NCI-H82 treated with DMSO at 0.1 percent for 48 hours (cell line): Measurements from ENCODE around the gene CDHR3.
A peak's percentile ranks its signal among the peaks of the same experiment; 100 is the strongest.
"Not testable (repeated sequence)": the region's sequence is repeated elsewhere in the genome, so short reads cannot be mapped to it uniquely, and the experiment has no call there.

Experiments used
- DNase-seq: peaks from one replicate; lab custom pipeline; 2025; ENCODE audit not compliant: unreplicated experiment; lab: John Stamatoyannopoulos, UW

The CDHR3 gene

DNA sequence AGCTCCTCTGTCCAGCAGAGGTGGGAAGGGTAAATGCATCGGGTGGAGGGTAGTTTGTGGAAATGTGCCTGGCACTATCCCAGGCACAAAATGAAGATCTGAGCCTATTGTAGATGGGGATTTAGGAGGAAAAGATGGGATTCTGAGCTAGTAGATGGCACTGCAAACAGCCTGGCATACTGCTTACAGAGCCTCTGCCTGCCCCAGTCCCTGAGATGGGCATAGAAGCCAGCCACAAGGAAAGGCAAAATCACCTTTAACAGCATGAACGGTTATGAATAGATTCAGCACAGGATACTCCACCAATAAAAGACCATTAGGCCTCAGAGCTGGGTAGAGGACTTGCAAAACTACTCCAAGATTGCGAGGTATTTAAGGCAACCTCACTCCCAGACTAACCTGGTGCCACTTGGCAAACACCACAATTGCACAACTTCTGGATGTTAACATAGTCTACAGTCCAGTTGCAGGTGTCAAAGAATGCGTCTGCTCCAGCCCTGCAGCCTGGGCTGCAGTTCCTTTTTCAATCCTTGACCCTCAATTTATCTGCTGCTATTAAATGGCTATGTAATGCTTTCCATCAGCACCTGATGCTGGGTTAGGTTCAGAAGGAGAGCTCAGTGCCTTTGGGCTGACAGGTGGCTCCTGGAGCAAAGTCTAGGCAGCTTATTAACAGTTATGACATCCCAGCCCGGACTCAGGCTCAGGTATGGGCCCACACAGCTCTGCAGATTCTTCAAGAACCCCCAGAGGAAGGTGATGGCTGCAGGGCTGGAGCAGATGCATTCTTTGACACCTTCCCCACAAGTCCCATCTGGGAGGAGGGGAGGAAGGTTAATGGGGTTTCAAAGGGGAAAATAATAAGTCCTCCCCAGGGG, 34.0 kb downstream of the CDHR3 start:
- DNase-seq, result no peak

GRCh38 chr7:105999256-105999655, 36.2 kb downstream of the CDHR3 start:
- no peak for DNase-seq

GRCh38 chr7:106001196-106001595, 38.1 kb downstream of the CDHR3 start:
- no peak for DNase-seq

DNA sequence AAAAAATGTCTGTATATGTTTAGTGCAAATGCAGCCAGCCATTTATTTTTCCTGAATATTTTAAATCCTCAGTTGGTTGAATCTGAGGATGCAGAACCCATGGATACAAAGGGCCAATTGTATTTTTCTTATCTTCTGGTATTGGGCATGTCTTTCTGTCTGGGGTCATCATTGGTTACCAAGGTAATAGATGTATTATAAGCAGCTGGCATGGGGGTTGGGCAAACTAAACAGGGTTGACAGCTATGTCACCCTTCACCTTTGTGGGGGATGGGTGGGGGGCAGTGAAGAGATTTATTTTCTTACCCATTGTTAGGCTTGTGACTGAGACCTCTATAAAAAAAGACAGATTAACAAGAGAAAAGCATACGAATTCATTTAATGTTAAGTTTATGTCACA, 38.8 kb downstream of the CDHR3 start:
- DNase-seq, result no peak

DNA sequence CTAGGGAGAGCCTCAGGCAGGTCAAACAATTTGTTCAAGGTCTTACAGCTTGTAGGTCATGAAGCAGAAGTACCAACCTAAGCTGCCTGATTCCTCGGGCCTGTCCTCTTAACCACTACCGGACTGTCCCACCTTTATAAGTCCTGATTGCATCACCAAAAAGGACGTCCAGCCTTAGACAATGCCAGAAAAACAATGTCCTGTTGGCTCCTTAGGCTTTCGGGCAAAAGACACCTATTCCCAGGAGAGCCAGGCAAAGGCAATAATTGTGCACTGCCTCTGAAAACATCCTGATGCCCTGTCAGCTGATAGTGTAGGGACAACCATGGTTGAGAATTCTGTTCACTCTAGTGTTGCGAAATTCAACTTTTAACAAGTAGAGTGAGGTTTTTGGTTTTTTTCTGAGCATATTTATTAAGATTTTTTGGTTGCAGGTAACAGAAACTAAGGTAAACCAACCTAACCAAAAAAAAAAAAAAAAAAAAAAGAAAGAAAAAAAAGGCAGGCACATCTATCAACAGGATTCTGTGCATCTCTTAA, 40.5 kb downstream of the CDHR3 start:
- DNase-seq, result no peak

DNA sequence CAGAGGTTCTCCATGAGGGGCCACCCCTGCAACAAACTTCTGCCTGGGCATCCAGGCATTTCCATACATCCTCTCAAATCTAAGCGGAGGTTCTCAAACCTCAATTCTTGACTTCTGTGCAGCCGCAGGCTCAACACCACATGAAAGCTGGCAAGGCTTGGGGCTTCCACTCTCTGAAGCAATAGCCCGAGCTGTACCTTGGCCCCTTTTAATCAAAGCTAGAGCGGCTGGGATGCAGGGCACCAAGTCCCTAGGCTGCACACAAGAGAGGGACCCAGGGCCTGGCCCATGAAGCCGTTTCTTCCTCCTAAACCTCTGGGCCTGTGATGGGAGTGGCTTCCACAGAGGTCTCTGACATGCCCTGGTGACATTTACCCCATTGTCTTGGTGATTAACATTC, 43.8 kb downstream of the CDHR3 start:
- no peak for DNase-seq

DNA sequence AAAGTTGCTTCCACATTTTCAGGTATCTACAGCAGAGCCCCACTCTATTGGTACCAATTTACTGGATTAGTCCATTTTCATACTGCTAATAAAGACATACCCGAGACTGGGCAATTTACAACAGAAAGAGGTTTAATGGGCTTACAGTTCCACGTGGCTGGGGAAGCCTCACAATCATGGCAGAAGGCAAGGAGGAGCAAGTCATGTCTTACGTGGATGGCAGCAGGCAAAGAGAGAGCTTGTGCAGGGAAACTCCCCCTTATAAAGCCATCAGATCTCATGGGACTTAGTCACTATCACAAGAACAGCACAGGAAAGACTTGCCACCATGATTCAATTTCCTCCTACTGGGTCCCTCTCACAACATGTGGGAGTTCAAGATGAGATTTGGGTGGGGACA, 44.7 kb downstream of the CDHR3 start:
- DNase-seq, result not testable (repeated sequence)

DNA sequence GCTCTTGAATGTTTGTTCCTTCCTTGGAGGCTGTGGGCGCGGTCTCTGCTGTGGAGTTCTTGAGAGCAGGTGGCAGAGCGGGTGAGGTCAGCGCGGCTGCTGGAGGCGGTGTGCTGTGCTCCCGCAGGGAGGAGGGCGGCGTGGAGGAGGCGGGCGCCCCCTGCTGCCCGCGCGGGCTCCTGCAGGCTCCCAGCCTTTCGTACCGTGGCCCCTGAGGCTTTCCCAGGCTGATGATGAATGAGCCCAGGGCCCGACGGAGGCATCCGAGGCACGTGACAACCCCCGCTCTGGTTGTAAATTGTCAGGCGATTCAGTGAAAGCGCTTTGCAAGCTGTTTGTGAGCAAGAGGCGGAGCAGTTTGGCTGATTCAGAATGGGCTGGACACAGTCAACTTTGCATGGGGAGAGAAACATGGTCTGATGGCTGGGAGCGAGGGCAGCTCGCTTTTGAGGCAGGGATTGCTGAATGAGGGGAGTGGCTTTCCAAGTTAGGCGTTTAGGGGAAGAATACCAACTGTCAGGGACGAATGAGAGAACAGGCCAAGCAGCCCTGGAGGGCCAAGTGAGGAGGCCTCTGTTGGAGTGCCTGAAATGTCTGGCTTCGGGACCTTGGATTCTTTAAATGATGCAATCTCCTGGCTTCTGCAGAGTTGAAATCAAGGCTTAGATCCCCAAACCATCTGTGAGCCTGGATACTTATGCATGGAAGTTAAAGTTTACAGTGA, 46.6 kb downstream of the CDHR3 start:
- DNase-seq, result peak; percentile 32

GRCh38 chr7:106010331-106010730, 47.3 kb downstream of the CDHR3 start:
- DNase-seq, result no peak

GRCh38 chr7:106010866-106011265, 47.8 kb downstream of the CDHR3 start:
- no peak for DNase-seq

GRCh38 chr7:106012184-106012583, 49.1 kb downstream of the CDHR3 start:
- DNase-seq, result no peak

- DNase-seq, result no peak
These were observed 49.9 kb downstream of the CDHR3 start for GRCh38 chr7:106012935-106013439.

DNA sequence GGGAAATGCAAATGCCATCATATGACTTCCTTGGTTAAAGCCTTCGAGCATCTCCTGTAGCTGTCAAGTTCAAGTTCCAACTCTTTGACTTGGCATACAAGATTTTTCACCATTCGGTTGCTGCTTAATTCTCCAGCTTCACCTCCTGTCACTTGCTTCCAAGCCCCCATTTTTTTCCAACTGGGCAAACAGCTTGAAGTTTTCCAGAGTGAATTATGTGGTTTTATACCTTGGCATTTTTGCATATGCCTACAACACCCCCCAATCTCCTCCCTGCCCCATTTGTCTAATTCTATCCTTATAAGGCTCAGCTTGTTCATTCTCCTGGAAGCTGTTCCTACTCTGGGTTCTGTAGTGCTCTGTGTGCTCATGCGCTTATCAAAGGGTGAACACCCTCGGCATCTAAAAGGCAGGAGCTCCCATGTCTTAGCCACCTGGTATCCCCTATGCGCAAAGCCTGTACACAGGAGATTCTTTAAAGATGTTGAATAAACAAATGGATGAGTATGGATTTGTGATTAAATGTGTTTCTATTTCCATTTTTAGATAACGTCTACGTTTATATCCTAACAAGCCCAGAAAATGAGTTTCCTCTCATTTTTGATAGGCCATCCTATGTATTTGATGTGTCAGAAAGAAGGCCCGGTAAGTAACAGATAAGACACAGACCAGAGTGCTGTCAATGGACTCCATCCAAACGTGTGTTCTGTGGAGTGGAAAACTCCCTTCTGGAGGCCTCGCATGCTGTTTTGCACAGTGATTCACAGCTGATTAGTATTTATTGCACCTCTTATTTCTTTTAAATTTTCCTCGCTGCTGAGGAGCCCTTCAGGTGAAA, 52.5 kb downstream of the CDHR3 start:
- DNase-seq, result no peak

- no peak for DNase-seq
These were observed 53.3 kb downstream of the CDHR3 start for GRCh38 chr7:106016331-106016730.

- no peak for DNase-seq
These were observed 54.6 kb downstream of the CDHR3 start for GRCh38 chr7:106017657-106018056.

- no peak for DNase-seq
These were observed 55.8 kb downstream of the CDHR3 start for GRCh38 chr7:106018566-106019469.

- no peak for DNase-seq
These were observed 56.4 kb downstream of the CDHR3 start for GRCh38 chr7:106019470-106019820.

- no peak for DNase-seq
These were observed 58.3 kb downstream of the CDHR3 start for GRCh38 chr7:106021151-106022067.
